Thyroid gland (tissue), 4 donors: Measurements from ENCODE around the gene MORN1. TPM values are rescaled to one million over a fixed set of nuclear protein-coding genes. Genes with fewer than 3 reads are reported as not detected.

ENCODE experiments used
- DNase-seq, 2 donors: peaks; one replicate each; pipeline ENCODE4 v3.0.0-alpha.2; 2019
- H3K27ac ChIP-seq, 3 donors: fragments of 200-600 bp; sonication (generic); 1 replicate in 2 of 3; 2 replicates in 1 of 3; pipeline ENCODE4 v1.5.1; 2016 to 2019; ENCODE audit warnings: mild to moderate bottlenecking in 1 of 3, moderate library complexity in 1 of 3
- H3K27me3 ChIP-seq: fragments of 200-600 bp; sonication (generic); one replicate; pipeline ENCODE4 v1.5.1; 2019
- H3K36me3 ChIP-seq, 2 donors: fragments of 200-600 bp; sonication (generic); one replicate each; pipeline ENCODE4 v1.5.1; 2016 to 2019
- H3K4me1 ChIP-seq, 2 donors: fragments of 200-600 bp; sonication (generic); one replicate each; pipeline ENCODE4 v1.5.1; 2017 to 2019
- H3K4me3 ChIP-seq, 3 donors: fragments of 200-600 bp; sonication (generic); replicated peaks in 1 of 3; 1 replicate in 2 of 3; 2 replicates in 1 of 3; pipeline ENCODE4 v1.5.1; 2016; ENCODE audit warnings: mild to moderate bottlenecking in 1 of 3
- H3K9me3 ChIP-seq: fragments of 200-600 bp; sonication (generic); one replicate; pipeline ENCODE4 v1.5.1; 2017
- CTCF ChIP-seq, 6 experiments: fragments of 200-600 bp in 3 of 6; fragments of 450-650 bp in 3 of 6; sonication (generic) in 3 of 6; IDR thresholded peaks; one replicate each; pipeline ENCODE4 v1.5.1; 2016 to 2019; ENCODE audit warnings: antibody characterized with exemption in 6 of 6, mild to moderate bottlenecking in 2 of 6, inconsistent platforms in 1 of 6, moderate library complexity in 1 of 6
- POLR2A ChIP-seq, 2 donors: fragments of 450-650 bp; IDR thresholded peaks; one replicate each; pipeline ENCODE4 v1.6.1; 2017; ENCODE audit warnings: antibody characterized with exemption in 2 of 2, mild to moderate bottlenecking in 2 of 2, moderate library complexity in 1 of 2
- WGBS, 2 donors: methylation state at CpG; one replicate each; pipeline ENCODE4 v1.1.5; 2017; 5-methylcytosine and 5-hydroxymethylcytosine counted together
- intact Hi-C: fragments of 100-400 bp; cut with DNase I; formaldehyde crosslinking; loops from one replicate; pipeline ENCODE4 v1.15.1; 2023
- total RNA-seq, 4 donors: library from RNA; depleted of rRNA; stranded (reverse); fragments of >200 nt; gene quantifications; one replicate each; pipeline ENCODE4 v1.2.3, GENCODE V29; 2016

The MORN1 gene
- total RNA-seq, 4 donors from 2014 or later = 23.3 to 45.3 (median 33.8) TPM

- Histone ChIP-seq H3K4me1 (peaks cover 33 to 35% of the 10 kb centered on the region in 2 donors), H3K9me3 (no peaks in the 10 kb centered on the region), H3K27ac (peak overlapping the region in 2 of 3 donors; percentile 50 to 79), H3K36me3 (peaks cover 31 to 33% of the 10 kb centered on the region in 2 donors), H3K4me3 (no peak overlapping the region), H3K27me3 (no peaks in the 10 kb centered on the region)
- DNase-seq = no peak
- TF ChIP-seq POLR2A (IDR thresholded peaks at IDR 0.05) (no peak), CTCF (IDR thresholded peaks at IDR 0.05) (no peak)
- intact Hi-C loops = no loop called here
- 83 to 95% methylated on average over 3 to 14 of the region's 17 CpGs for WGBS, 2 donors
Measured at GRCh38 chr1:2301607-2302291, 89.6 kb downstream of the MORN1 start.

GRCh38 chr1:2300851-2301606 is 90.3 kb downstream of the MORN1 start:
- Histone ChIP-seq H3K9me3 (no peaks in the 10 kb centered on the region), H3K27ac (peak overlapping the region; percentile 28 to 79 (median 50)), H3K4me3 (no peak overlapping the region), H3K27me3 (no peaks in the 10 kb centered on the region), H3K36me3 (peaks cover 24 to 26% of the 10 kb centered on the region in 2 donors), H3K4me1 (peaks cover 33 to 35% of the 10 kb centered on the region in 2 donors)
- peak; percentile 51 to 56 for DNase-seq
- WGBS, 2 donors = 60 to 66% methylated on average over 27 to 37 of the region's 37 CpGs
- TF ChIP-seq CTCF (IDR thresholded peaks at IDR 0.05) (no peak), POLR2A (IDR thresholded peaks at IDR 0.05) (no peak)
- intact Hi-C loops = no loop called here

GRCh38 chr1:2300004-2300771 is 91.2 kb downstream of the MORN1 start:
- DNase-seq = no peak

GRCh38 chr1:2299131-2299627 is 92.2 kb downstream of the MORN1 start:
- Histone ChIP-seq H3K36me3 (peaks cover 5 to 9% of the 10 kb centered on the region in 2 donors), H3K9me3 (no peaks in the 10 kb centered on the region), H3K27ac (peak overlapping the region; percentile 28 to 79 (median 50)), H3K4me1 (peaks cover 41 to 52% of the 10 kb centered on the region in 2 donors), H3K27me3 (no peaks in the 10 kb centered on the region), H3K4me3 (no peak overlapping the region)
- 24 to 35% methylated on average over 11 to 24 of the region's 24 CpGs for WGBS, 2 donors
- DNase-seq = peak; percentile 91 to 94
- intact Hi-C loops = no loop called here
- TF ChIP-seq POLR2A (IDR thresholded peaks at IDR 0.05) = peak in 1 of 2 donors; percentile 28
- no peak for TF ChIP-seq CTCF (IDR thresholded peaks at IDR 0.05)

More at GRCh38 chr1:2300004-2300771, 91.2 kb downstream of the MORN1 start:
- Histone ChIP-seq H3K4me3 (no peak overlapping the region), H3K27me3 (no peaks in the 10 kb centered on the region), H3K9me3 (no peaks in the 10 kb centered on the region), H3K36me3 (peaks cover 15 to 19% of the 10 kb centered on the region in 2 donors), H3K27ac (peak overlapping the region; percentile 28 to 79 (median 50)), H3K4me1 (peaks cover 33 to 43% of the 10 kb centered on the region in 2 donors)
- intact Hi-C loops = no loop called here
- WGBS, 2 donors = 79 to 87% methylated on average over 7 to 23 of the region's 32 CpGs
- no peak for TF ChIP-seq POLR2A (IDR thresholded peaks at IDR 0.05)
- no peak for TF ChIP-seq CTCF (IDR thresholded peaks at IDR 0.05)
